ENCODE results near the gene CYFIP1. TPM values are rescaled to one million over a fixed set of nuclear protein-coding genes. Genes with fewer than 3 reads are reported as not detected.
A peak's percentile ranks its signal among the peaks of the same experiment; 100 is the strongest.

The CYFIP1 gene
- total and polyA plus RNA-seq, 7 donors = 45.0 to 99.6 (median 69.8) TPM

- H3K36me3 ChIP-seq = no peaks in the 10 kb centered on the region
- peak within 1 kb of the TSS; percentile 59 to 86 (median 70) for H3K4me3 ChIP-seq
- H3K27ac ChIP-seq = peak within 1 kb of the TSS; percentile 86 to 97 (median 94)
- peaks cover 0 to 27% (median 20%) of the 10 kb centered on the region in 4 donors for H3K4me1 ChIP-seq
- intact Hi-C loops (cut with DNase I) = loop anchor here (1.0 to 5.0 kb wide), 5 partner anchors 52 to 200 kb away; partner anchors contain the start of genes NIPA1 and TUBGCP5
- H3K9me3 ChIP-seq = no peaks in the 10 kb centered on the region
- peak; percentile 99 for DNase-seq
- TF ChIP-seq EP300 (IDR thresholded peaks at IDR 0.05) (peak in 2 of 4 donors; percentile 32 to 83), POLR2A (IDR thresholded peaks at IDR 0.05) (peak; percentile 82 to 83), POLR2AphosphoS5 (IDR thresholded peaks at IDR 0.05) (peak; percentile 93 to 97 (median 96)), CTCF (IDR thresholded peaks at IDR 0.05) (peak in 1 of 4 experiments; percentile 25)
- 0 to 1% methylated on average over 83 of the region's 83 CpGs for whole genome bisulfite sequencing, 2 donors
- no peaks in the 10 kb centered on the region for H3K27me3 ChIP-seq
Measured at GRCh38 chr15:22838292-22839042, 141.7 kb downstream of the CYFIP1 start, which contains the start of gene NIPA2. TSS of gene NIPA2 (plus strand) at chr15:22838666. CDS start at chr15:22851732, 13,066 bp downstream.

- no peaks in the 10 kb centered on the region for H3K4me1 ChIP-seq
- WGBS, 2 donors = 81% methylated on average over 1 of the region's 1 CpG
- intact Hi-C loops (cut with DNase I) = no loop called here
- H3K4me3 ChIP-seq = no peak overlapping the region
- peaks cover 0 to 12% (median 0%) of the 10 kb centered on the region in 4 donors for H3K36me3 ChIP-seq
- no peak for DNase-seq
- no peaks in the 10 kb centered on the region for H3K9me3 ChIP-seq
- no peak for TF ChIP-seq EP300 (IDR thresholded peaks at IDR 0.05)
- H3K27me3 ChIP-seq = no peaks in the 10 kb centered on the region
- H3K27ac ChIP-seq = no peak overlapping the region
Measured at GRCh38 chr15:22831473-22831872, 148.7 kb downstream of the CYFIP1 start.

GRCh38 chr15:22827125-22827524, 153.0 kb downstream of the CYFIP1 start:
- WGBS, 2 donors = 74 to 93% methylated on average over 1 of the region's 1 CpG
- Histone ChIP-seq H3K4me1 (no peaks in the 10 kb centered on the region), H3K27me3 (no peaks in the 10 kb centered on the region), H3K27ac (no peak overlapping the region), H3K4me3 (no peak overlapping the region), H3K9me3 (no peaks in the 10 kb centered on the region), H3K36me3 (peaks cover 4 to 43% (median 19%) of the 10 kb centered on the region in 4 donors)
- no peak for TF ChIP-seq CTCF (IDR thresholded peaks at IDR 0.05)
- TF ChIP-seq POLR2A (IDR thresholded peaks at IDR 0.05) = no peak
- TF ChIP-seq POLR2AphosphoS5 (IDR thresholded peaks at IDR 0.05) = no peak
- TF ChIP-seq EP300 (IDR thresholded peaks at IDR 0.05) = no peak
- no peak for DNase-seq
- intact Hi-C loops (cut with DNase I) = no loop called here

- no peak overlapping the region for H3K4me3 ChIP-seq
- DNase-seq = no peak
- H3K27ac ChIP-seq = no peak overlapping the region
- H3K36me3 ChIP-seq = peaks cover 8 to 64% (median 29%) of the 10 kb centered on the region in 4 donors
- no peaks in the 10 kb centered on the region for H3K27me3 ChIP-seq
- intact Hi-C loops (cut with DNase I) = no loop called here
- 94 to 96% methylated on average over 29 of the region's 29 CpGs for WGBS, 2 donors
- no peaks in the 10 kb centered on the region for H3K4me1 ChIP-seq
- no peak for TF ChIP-seq CTCF (IDR thresholded peaks at IDR 0.05)
- TF ChIP-seq EP300 (IDR thresholded peaks at IDR 0.05) = no peak
- TF ChIP-seq POLR2A (IDR thresholded peaks at IDR 0.05) = no peak
- TF ChIP-seq POLR2AphosphoS5 (IDR thresholded peaks at IDR 0.05) = no peak
- no peaks in the 10 kb centered on the region for H3K9me3 ChIP-seq
Measured at GRCh38 chr15:22823495-22824128, 156.6 kb downstream of the CYFIP1 start.

GRCh38 chr15:22819651-22820050, 160.5 kb downstream of the CYFIP1 start:
- TF ChIP-seq CTCF (IDR thresholded peaks at IDR 0.05) = no peak
- TF ChIP-seq POLR2AphosphoS5 (IDR thresholded peaks at IDR 0.05) = no peak
- TF ChIP-seq EP300 (IDR thresholded peaks at IDR 0.05) = no peak
- TF ChIP-seq POLR2A (IDR thresholded peaks at IDR 0.05) = no peak
- Histone ChIP-seq H3K27me3 (no peaks in the 10 kb centered on the region), H3K36me3 (peaks cover 8 to 49% (median 22%) of the 10 kb centered on the region in 4 donors), H3K4me3 (no peak overlapping the region), H3K9me3 (no peaks in the 10 kb centered on the region), H3K4me1 (no peaks in the 10 kb centered on the region), H3K27ac (no peak overlapping the region)
- DNase-seq = no peak
- intact Hi-C loops (cut with DNase I) = no loop called here
- 39 to 77% methylated on average over 2 of the region's 2 CpGs for WGBS, 2 donors

All from sigmoid colon (tissue), 7 donors.